MM.1S (cell line): ENCODE results near the gene CER1.

Source experiments
- DNase-seq: peaks from one replicate; pipeline ENCODE4 v3.0.0-alpha.2; 2015
- H2AFZ ChIP-seq: fragments of 300-600 bp; sonication (generic); 2 replicates; pipeline ENCODE4 v1.6.0; 2016; ENCODE audit warnings: antibody characterized with exemption, low read length
- H3F3A ChIP-seq: fragments of 300-600 bp; sonication (generic); 2 replicates; pipeline ENCODE4 v1.6.1; 2016; ENCODE audit warnings: mild to moderate bottlenecking, antibody characterized with exemption, low read length, moderate library complexity, mixed read lengths; ENCODE audit not compliant: insufficient read depth
- H3K27ac ChIP-seq: fragments of 300-600 bp; sonication (generic); 2 replicates; pipeline ENCODE4 v1.5.1; 2016; ENCODE audit warnings: mild to moderate bottlenecking, low read length
- H3K27me3 ChIP-seq: fragments of 300-600 bp; sonication (generic); replicated peaks from 2 replicates; pipeline ENCODE4 v1.6.0; 2016; ENCODE audit warnings: low read length; ENCODE audit not compliant: insufficient read depth
- H3K36me3 ChIP-seq: fragments of 300-600 bp; sonication (generic); replicated peaks from 2 replicates; pipeline ENCODE4 v1.6.1; 2016; ENCODE audit warnings: mild to moderate bottlenecking, low read length, mixed read lengths; ENCODE audit not compliant: insufficient read depth
- H3K4me1 ChIP-seq: fragments of 300-600 bp; sonication (generic); 2 replicates; pipeline ENCODE4 v1.6.1; 2016; ENCODE audit warnings: low read length, mixed read lengths
- H3K4me2 ChIP-seq: fragments of 300-600 bp; sonication (generic); 2 replicates; pipeline ENCODE4 v1.6.0; 2016; ENCODE audit warnings: low read depth, low read length
- H3K4me3 ChIP-seq: fragments of 300-600 bp; sonication (generic); 2 replicates; pipeline ENCODE4 v1.5.1; 2016; ENCODE audit warnings: low read length, mixed read lengths
- H3K79me2 ChIP-seq: fragments of 300-600 bp; sonication (generic); 2 replicates; pipeline ENCODE4 v1.6.1; 2016; ENCODE audit warnings: mixed run types, low read length, mixed read lengths
- H3K9ac ChIP-seq: fragments of 300-600 bp; sonication (generic); 2 replicates; pipeline ENCODE4 v1.6.1; 2016; ENCODE audit warnings: low read length, mixed read lengths
- H3K9me2 ChIP-seq: fragments of 300-600 bp; sonication (generic); replicated peaks from 2 replicates; pipeline ENCODE4 v1.6.1; 2016; ENCODE audit warnings: mild to moderate bottlenecking, low read length, mixed read lengths; ENCODE audit not compliant: insufficient read depth
- H3K9me3 ChIP-seq: fragments of 300-600 bp; sonication (generic); replicated peaks from 2 replicates; pipeline ENCODE4 v1.6.1; 2016; ENCODE audit warnings: mild to moderate bottlenecking, low read length, mixed read lengths; ENCODE audit not compliant: insufficient read depth
- H4K20me1 ChIP-seq: fragments of 300-600 bp; sonication (generic); 2 replicates; pipeline ENCODE4 v1.6.1; 2016; ENCODE audit warnings: mild to moderate bottlenecking, low read length, moderate library complexity, mixed read lengths; ENCODE audit not compliant: insufficient read depth
- EZH2 ChIP-seq: fragments of 300-600 bp; sonication (generic); optimal IDR thresholded peaks from 2 replicates; pipeline ENCODE3; 2017; ENCODE audit warnings: low read depth, mild to moderate bottlenecking, antibody characterized with exemption, low read length, mixed read lengths
- EZH2phosphoT487 ChIP-seq: fragments of 300-600 bp; sonication (generic); IDR thresholded peaks from 2 replicates; pipeline ENCODE4 v1.6.1; 2018; ENCODE audit warnings: antibody characterized with exemption, low read length
- TF ChIP-seq, protein P1 (sequence below): fragments of 300-600 bp; sonication (generic); IDR thresholded peaks from 2 replicates; pipeline ENCODE4 v1.5.1; 2016; ENCODE audit warnings: antibody characterized with exemption, low read length, mixed read lengths

CER1 gene

DNA sequence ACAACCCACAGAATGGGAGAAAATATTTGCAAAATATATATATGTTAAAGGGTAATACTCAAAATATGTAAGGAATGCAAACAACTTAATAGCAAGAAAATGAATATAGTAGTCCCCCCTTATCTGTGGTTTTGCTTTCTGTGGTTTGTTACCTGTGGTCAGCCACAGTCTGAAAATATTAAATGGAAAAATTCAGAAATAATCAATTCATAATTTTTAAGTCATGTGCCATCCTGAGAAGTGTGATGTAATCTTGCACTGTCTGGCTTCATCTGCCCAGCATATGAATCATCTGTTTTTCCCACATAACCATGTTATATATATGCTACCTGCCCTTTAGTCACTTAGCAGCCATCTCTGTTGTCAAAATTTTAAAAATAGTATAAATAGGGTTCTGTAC, 11.7 kb downstream of the CER1 start:
- Histone ChIP-seq H3F3A (no peaks in the 10 kb centered on the region), H3K27ac (no peak overlapping the region), H2AFZ (no peak overlapping the region), H3K4me2 (no peak overlapping the region), H3K9ac (no peak overlapping the region), H3K9me2 (no peaks in the 10 kb centered on the region), H4K20me1 (no peaks in the 10 kb centered on the region), H3K9me3 (no peaks in the 10 kb centered on the region), H3K4me3 (no peak overlapping the region), H3K36me3 (no peaks in the 10 kb centered on the region), H3K79me2 (no peaks in the 10 kb centered on the region), H3K4me1 (no peaks in the 10 kb centered on the region), H3K27me3 (no peaks in the 10 kb centered on the region)
- DNase-seq = no peak
- TF ChIP-seq EZH2phosphoT487 (no peak), EZH2 (no peak)
- TF ChIP-seq, protein P1, sequence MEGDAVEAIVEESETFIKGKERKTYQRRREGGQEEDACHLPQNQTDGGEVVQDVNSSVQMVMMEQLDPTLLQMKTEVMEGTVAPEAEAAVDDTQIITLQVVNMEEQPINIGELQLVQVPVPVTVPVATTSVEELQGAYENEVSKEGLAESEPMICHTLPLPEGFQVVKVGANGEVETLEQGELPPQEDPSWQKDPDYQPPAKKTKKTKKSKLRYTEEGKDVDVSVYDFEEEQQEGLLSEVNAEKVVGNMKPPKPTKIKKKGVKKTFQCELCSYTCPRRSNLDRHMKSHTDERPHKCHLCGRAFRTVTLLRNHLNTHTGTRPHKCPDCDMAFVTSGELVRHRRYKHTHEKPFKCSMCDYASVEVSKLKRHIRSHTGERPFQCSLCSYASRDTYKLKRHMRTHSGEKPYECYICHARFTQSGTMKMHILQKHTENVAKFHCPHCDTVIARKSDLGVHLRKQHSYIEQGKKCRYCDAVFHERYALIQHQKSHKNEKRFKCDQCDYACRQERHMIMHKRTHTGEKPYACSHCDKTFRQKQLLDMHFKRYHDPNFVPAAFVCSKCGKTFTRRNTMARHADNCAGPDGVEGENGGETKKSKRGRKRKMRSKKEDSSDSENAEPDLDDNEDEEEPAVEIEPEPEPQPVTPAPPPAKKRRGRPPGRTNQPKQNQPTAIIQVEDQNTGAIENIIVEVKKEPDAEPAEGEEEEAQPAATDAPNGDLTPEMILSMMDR = no peak

DNA sequence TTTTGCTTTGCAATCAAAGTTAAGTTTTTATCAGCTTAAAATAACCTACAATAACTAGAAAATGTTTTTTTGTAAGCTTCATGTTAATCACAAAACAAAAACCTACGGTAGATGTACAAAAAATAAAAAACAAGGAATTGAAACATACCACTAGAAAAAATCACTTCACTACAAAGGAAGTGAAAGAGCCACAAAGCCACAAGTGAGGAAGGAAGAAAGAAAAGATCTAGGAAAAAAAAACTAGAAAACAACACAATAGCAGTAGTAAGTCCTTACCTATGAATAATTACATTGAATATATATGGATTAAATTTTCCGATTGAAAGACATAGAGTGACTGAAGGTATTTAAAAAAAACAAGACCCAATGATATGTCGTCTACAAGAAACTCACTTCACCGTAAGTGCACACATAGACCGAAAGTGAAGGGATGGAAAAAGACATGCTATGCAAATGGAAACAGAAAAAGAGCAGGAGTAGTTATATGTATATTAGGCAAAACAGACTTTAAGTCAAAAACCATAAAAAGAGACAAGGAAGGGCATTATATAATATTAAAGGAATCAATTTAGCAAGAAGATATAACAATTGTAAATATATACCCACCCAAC, 15.9 kb downstream of the CER1 start:
- Histone ChIP-seq H3K27me3 (no peaks in the 10 kb centered on the region), H3K79me2 (no peaks in the 10 kb centered on the region), H3K4me1 (no peaks in the 10 kb centered on the region), H3K9me2 (no peaks in the 10 kb centered on the region), H3K9ac (no peak overlapping the region), H3K9me3 (no peaks in the 10 kb centered on the region), H2AFZ (no peak overlapping the region), H3K4me3 (no peak overlapping the region), H3K27ac (no peak overlapping the region), H4K20me1 (no peaks in the 10 kb centered on the region), H3F3A (no peaks in the 10 kb centered on the region), H3K36me3 (no peaks in the 10 kb centered on the region), H3K4me2 (no peak overlapping the region)
- TF ChIP-seq EZH2phosphoT487 (no peak), EZH2 (no peak)
- TF ChIP-seq, protein P1 = no peak
- no peak for DNase-seq

DNA sequence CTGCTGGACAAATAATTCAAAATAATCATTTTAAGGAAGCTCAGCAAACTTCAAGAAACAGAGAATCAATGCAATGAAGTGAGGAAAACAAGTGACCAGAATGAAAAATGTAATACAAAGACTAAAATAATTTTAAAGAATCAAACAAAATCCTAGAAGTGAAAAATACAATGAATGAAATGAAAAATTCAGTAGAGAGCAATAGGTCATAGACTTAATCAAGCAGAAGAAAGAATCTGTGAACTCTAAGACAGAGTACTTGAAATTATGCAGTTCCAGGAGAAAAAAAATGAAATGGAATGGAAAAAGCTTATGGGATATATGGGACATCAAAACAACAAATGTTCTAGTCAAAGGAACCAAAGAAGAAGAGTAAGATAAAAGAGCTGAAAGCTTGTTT, 17.5 kb downstream of the CER1 start:
- Histone ChIP-seq H3K27me3 (no peaks in the 10 kb centered on the region), H3K9me2 (no peaks in the 10 kb centered on the region), H3F3A (no peaks in the 10 kb centered on the region), H3K9ac (no peak overlapping the region), H3K4me2 (no peak overlapping the region), H3K4me3 (no peak overlapping the region), H3K4me1 (no peaks in the 10 kb centered on the region), H3K9me3 (no peaks in the 10 kb centered on the region), H3K36me3 (no peaks in the 10 kb centered on the region), H3K27ac (no peak overlapping the region), H4K20me1 (no peaks in the 10 kb centered on the region), H2AFZ (no peak overlapping the region), H3K79me2 (no peaks in the 10 kb centered on the region)
- no peak for DNase-seq
- TF ChIP-seq, protein P1 = no peak
- TF ChIP-seq EZH2phosphoT487 = no peak
- no peak for TF ChIP-seq EZH2
